ENCODE results near the gene SNX10. TPM values are rescaled to one million over a fixed set of nuclear protein-coding genes. Genes with fewer than 3 reads are reported as not detected.

Gene SNX10
- polyA plus RNA-seq, 3 donors, result 4.6 to 18.2 (median 16.1) TPM

- no peak overlapping the region for H3K27ac ChIP-seq (ENCODE audit: low read depth, low read length)
- 91 to 100% (median 93%) methylated on average over 1 of the region's 1 CpG for WGBS, 3 donors
These were observed 124.3 kb downstream of the SNX10 start for GRCh38 chr7:26416004-26416403.

DNA sequence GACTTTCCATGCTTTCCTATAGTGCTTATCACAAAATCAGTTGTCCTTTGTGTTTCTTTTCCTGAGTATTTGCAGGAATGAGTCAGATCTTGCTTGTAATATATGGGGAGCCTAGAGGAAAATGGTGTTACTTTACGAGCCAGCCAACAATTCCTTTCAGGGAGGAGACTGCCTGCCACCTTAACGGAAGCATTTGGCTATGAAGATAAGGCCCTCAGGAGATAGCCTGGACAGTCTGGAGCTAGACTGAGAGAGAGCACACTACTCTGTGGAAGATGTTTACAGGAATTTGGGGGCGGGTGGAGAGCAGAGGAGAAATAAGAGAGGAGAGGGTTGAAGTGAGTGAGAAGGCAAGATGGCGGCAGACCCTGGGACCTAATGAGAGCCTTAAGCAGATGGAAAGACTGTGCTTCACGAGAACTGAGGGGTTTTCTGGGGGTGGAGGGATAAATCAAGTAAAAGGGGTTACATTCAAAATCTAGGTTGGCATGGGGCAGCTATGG, 126.3 kb downstream of the SNX10 start:
- no peak overlapping the region for H3K27ac ChIP-seq (ENCODE audit: low read depth, low read length)
- 74 to 82% (median 78%) methylated on average over 5 of the region's 5 CpGs for WGBS, 3 donors

- no peak overlapping the region for H3K27ac ChIP-seq (ENCODE audit: low read depth, low read length)
- WGBS, 3 donors, result 54 to 78% (median 77%) methylated on average over 3 of the region's 3 CpGs
These were observed 127.5 kb downstream of the SNX10 start for GRCh38 chr7:26419198-26419597.

DNA sequence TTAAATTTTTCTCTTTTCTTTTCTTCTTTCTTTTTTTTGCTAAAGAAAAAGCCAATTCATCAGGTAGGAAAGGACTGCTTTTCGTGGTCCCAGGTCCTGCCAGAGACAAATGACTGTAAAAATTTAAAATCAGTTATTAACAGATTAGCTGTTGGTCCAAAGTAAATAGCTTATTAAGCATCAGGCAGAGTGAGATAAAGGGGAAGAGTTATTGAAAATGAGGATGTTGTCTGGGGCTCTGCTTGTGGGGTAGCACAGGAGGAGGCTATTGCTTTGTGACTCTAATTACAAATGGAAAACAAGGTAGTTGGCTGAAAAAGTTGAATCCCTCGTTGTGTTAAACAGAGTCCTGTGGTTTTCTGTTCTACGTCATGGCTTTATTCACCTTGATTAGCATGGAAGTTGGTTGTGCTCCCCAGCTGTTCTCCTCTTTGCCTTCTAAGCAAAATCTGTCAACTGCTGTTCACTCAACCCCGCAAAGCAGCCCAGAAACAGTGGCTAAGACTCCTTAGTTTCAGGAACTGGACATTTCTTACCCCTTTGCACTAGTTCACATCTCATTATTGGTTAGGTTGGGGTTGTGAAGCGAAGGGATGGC, 128.9 kb downstream of the SNX10 start:
- H3K27ac ChIP-seq (ENCODE audit: low read depth, low read length), result no peak overlapping the region
- 61 to 62% (median 62%) methylated on average over 5 of the region's 5 CpGs for WGBS, 3 donors

DNA sequence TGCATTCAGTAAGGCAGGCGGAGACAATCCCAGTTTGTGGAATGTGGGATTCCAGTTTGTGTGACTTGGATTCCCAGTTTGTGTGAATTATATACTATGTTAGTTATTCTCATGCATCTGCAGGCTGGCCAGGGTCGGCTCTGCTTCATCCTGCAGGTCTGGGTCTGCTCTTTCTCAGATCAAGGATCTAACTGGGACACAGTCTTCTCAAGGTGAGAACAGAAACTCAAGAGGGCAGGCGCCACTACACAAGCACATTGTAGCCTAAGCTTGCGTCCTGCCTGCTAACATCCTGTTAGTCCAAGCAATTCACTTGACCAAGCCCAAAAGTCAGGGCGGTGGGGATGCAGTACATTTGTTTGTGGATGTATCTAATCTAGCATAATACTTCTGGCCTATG, 131.1 kb downstream of the SNX10 start:
- no peak overlapping the region for H3K27ac ChIP-seq (ENCODE audit: low read depth, low read length)
- 92 to 96% (median 95%) methylated on average over 5 of the region's 5 CpGs for WGBS, 3 donors

DNA sequence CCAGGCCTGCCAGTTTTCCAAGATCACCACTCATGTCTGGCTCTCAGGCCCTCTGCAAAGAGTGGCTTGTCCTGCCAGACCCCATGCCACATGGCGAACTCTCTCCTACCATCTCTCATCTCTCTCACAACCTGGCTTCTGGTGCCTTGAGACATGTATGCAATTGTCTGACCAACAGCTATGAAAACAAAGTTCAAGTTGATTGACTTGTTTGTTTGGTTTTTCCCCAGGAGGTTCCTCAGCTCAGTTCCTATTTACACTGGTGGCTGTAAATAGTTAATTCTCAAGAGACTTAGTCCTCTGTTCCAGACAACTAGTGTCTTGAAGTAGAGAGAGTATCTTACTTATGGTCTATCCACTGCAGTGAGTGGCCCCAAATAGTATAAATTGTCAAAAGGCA, 131.8 kb downstream of the SNX10 start:
- no peak overlapping the region for H3K27ac ChIP-seq (ENCODE audit: low read depth, low read length)
- 95 to 100% (median 96%) methylated on average over 1 of the region's 1 CpG for WGBS, 3 donors

Other genes starting within 250 kb of the SNX10 start
- 1 to 10 TPM; 1.3 to 1.9 (median 1.8) TPM for gene NFE2L3, start 139.7 kb upstream of the SNX10 start, polyA plus RNA-seq
- gene HNRNPA2B1, start 91.1 kb upstream of the SNX10 start, polyA plus RNA-seq, result 100 to 1,000 TPM; 207 to 539 (median 519) TPM
- 100 to 1,000 TPM in 1 of 3 donors, 10 to 100 TPM in 2; 37.3 to 132 (median 89.6) TPM for gene CBX3, start 90.1 kb upstream of the SNX10 start, polyA plus RNA-seq